SIG-M5 treated with dmso at 0.1 percent for 504 hours (cell line): Measurements from ENCODE around the gene ITGB7.
"Not testable (repeated sequence)": the region's sequence is repeated elsewhere in the genome, so short reads cannot be mapped to it uniquely, and the experiment has no call there.

Experiments used
- DNase-seq: peaks from one replicate; lab custom pipeline; 2025; ENCODE audit not compliant: unreplicated experiment; lab: John Stamatoyannopoulos, UW

Gene ITGB7

DNA sequence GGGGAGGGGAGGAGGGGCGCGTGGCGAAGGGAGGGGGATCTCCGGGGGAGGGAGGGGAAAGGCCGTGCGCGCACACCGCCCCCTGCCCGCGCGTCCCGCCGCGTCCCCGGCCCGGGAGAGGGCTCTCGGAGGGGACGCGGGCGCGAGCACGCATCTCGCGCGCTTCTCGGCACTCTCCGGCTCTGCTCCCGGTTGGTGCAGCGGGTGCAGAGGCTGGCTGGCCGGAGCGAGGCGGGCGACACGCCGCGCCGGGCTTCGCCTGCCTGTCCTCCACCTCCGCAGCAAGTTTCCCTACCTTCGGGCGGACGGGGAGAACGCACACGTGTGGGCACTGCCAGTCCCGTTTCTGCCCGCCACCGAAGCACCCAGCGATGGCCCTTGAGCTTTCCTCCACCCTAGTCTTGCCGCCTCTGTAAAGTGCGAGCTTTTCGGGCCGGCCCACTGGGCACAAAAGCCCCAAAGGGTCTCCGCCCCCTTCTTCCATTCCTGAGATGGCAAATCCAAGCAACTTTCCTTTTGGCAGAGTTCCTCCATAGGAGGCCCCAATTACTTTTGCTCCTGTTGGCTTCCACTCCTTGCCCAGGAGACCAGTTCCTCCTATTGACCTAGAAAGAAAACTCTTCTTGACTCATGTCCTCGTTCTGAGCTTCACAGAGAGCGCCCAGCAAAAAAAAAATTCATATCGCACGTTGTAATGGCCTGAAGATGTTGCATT lies 26.0 kb downstream of the ITGB7 start:
- DNase-seq, result peak; percentile 64

DNA sequence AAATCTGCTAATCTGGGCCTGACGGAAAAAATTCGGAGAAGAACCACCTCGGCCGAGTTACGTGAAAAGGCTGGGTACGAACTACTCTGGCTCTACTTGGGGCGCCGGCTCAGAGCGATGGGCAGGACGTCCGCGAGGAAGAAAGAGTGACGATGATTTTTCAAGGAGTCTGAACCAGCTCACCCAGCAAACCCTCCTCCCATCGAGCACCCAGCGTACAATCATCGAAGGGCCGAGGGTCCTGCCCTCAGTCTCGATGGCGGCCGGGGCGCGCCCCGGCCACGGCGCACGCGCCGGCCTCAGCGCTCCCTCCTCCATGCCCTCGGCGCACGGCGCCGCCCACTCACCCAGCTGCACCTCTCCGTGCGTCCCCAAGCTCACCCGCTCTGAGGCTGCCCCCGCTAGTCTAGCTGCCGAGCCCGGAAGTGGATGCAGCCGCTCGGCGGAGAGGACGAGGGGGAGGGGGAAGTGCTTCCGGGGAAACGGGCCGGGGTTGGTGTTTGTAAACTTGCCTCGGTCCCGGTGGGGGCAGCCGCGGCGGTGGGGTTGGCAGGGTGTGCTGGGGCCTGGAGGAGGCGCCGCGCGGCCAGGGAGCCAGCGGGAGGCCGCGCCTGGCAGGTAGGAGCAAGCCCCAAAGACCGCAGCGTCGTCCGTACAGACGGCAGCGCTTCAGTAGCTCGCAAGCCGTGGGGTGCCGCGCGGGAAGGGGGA lies 26.7 kb downstream of the ITGB7 start, which contains the start of the genes CSAD and ZNF740:
TSS of gene CSAD (minus strand) at position 706 of the 711 bp plus-strand sequence. CDS start 7,455 bp downstream, outside the sequence.
TSS of gene ZNF740 (plus strand) at position 503 of the 711 bp plus-strand sequence. CDS start 1,262 bp downstream, outside the sequence.
- DNase-seq, result peak; percentile 99

DNA sequence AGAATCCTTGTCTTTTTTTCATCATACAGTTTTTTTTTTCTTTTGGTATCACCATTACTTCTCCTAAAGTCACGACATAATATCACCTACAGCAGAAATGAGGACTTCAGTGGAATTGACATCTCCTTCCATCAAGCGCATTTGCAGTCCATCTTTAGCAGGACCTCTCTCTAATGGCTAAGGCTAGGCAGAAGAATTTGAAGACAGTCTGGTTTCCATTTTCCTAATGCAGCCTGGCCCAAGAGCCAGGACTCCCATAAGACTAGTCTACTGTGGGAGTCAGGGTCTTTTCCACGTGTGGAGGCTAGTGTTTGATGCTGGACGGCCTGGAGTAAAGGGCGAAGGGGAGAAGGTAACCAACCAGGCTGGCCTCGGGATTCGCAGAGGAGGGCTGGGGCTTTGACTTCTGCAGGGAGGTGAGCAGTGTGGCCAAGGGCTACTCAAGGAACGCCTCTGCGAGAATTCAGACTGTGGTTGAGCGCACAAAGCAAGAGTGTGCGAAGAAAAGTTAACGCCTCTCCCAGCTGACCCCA lies 27.3 kb downstream of the ITGB7 start:
- DNase-seq, result no peak

DNA sequence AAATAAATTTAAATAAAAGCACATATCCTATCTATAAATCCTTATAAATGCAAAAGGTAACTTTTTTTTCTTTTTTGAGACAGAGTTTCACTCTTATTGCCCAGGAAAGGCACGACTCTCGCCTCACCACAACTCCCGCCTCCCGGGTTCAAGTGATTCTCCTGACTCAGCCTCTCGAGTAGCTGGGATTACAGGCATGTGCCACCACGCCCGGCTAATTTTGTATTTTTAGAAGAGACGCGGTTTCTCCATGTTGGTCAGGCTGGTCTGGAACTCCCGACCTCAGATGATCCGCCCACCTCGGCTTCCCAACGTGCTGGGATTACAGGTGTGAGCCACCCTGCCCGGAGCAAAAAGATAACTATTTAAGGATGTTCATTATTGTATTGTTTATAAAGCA lies 28.2 kb downstream of the ITGB7 start:
- DNase-seq, result not testable (repeated sequence)

DNA sequence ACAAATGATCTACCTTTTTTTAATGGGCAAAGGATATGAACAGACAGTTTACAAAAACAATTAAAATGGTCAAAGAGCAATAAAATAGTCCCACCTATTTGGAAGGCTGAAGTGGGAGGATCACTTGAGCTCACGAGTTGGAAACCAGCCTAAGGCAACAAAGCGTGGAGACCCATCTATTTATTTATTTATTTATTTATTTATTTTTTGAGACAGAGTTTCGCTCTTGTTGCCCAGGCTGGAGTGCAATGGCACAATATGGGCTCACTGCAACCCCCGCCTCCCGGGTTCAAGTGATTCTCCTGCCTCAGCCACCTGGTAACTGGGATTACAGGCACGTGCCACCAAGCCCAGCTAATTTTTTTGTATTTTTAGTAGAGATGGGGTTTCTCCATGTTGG lies 29.6 kb downstream of the ITGB7 start:
- not testable (repeated sequence) for DNase-seq

DNA sequence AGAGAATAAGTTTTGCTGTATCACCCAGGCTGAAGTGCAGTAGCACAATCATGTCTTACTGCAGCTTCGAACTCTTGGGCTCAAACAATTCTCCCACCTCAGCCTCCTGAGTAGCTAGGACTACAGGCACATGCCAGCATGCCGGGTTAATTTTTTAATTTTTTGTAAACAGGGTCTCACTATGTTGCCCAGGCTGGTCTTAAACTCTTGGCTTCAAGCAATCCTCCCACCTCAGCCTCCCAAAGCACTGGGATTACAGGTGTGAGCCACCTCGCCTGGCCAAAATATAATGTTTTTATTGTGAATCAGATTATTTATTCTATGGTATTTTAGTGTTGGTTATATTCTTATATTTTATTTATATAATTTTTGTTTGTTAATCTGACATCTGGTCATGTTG lies 30.3 kb downstream of the ITGB7 start:
- DNase-seq, result no peak

DNA sequence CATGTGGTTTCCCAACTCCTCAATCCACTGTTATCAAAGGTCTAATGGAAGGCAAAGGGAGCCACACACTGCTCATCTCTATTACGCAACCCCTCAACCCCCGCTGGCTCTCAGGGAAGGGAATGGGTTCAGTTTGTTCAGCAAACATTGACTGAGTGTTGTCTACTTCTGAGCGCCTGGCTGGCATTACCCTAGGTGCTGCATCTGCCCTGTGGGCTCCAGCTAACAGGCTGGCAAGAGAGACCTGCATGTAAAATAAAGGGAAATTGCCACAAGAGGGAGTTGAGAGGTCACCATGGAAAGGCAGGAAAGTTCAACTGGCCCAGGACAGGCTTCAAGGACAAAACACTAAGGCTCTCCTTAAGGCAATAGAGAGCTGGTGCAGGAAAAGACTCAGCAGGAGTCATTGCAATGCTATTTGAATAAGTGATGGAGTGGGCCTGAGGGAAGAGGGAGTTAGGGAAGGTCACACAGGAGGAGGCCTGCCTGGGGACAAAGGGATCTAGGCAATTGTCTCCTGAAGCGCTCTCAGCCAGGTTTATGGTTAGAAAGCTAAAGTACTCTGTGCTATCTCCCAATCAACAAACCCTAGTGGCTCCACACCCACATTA lies 32.1 kb downstream of the ITGB7 start:
- peak; percentile 71 for DNase-seq

DNA sequence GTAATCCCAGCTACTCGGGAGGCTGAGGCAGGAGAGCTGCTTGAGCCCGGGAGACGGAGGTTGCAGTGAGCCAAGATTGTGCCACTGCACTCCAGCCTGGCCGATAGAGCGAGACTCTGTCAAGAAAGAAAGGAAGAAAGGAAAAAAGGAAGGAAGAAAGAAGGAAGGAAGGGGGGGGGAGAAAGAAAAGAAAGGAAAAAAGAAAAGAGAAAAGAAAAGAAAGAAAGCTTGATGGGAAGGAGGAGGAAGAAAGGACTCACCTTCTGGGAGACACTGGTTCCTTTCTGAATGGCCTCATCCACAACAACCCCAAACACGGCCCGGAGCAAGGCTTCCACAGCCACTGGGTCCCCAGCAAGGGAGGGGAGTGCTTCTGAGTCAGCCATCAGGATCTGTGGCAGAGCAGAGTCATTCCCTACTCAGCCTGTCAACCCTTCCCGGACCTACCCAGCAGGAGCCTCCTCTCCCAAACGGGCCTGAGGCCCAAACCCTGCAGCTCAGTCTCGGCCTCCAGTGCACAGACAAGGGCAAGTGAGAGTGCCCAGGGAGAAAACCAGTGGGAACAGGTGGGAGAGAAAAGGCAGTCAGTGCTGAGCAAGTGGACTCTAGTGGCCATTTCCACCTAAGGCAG lies 33.9 kb downstream of the ITGB7 start:
- DNase-seq, result no peak

DNA sequence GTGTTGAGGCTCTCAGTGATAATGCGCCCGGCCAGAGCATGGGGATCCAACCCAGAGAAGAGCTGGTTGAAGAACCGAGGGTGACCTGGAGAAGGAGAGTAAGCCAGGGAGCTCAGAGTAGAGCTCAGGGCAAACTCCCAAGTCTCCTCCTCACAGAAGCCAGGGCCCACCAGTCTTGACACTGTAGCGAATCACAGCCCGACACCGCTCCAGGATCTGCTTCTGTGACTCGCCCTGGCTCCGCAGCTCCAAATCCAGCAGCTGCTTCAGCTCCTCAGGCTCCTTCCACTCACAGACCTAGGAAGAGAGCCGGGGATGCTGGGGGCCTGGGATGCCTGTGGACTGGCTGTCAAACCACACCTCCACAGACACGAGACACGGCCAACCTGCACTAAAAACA lies 34.7 kb downstream of the ITGB7 start:
- DNase-seq, result no peak

DNA sequence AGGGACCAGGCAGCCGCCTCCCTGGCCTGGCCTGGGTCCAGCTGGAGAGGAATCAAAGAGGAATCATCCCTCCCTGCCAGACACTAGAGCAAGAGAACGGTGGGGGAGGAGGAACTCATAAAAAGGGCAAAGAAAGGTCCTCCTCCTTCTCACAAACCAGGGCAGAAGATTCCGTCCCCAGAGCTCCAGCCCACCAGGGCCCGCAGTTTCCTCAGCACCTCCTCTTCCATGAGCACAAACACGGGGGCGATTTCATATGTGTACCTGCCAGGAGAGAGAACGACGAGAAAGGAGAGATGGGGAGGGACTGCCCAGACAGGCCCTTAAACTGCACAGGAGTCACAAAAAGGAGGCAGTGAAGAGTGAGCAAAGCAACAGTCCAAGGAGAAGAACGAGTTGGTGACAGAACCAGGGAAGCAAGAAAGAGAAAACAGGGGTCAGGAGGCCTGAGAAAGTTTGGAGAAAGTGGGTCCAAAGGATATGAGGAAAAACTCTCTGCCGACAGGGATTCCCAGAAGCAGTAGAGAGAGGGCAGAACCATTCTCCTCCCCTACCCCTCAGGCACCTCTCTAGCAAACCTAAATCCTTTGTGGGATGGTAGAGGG lies 35.2 kb downstream of the ITGB7 start:
- no peak for DNase-seq

DNA sequence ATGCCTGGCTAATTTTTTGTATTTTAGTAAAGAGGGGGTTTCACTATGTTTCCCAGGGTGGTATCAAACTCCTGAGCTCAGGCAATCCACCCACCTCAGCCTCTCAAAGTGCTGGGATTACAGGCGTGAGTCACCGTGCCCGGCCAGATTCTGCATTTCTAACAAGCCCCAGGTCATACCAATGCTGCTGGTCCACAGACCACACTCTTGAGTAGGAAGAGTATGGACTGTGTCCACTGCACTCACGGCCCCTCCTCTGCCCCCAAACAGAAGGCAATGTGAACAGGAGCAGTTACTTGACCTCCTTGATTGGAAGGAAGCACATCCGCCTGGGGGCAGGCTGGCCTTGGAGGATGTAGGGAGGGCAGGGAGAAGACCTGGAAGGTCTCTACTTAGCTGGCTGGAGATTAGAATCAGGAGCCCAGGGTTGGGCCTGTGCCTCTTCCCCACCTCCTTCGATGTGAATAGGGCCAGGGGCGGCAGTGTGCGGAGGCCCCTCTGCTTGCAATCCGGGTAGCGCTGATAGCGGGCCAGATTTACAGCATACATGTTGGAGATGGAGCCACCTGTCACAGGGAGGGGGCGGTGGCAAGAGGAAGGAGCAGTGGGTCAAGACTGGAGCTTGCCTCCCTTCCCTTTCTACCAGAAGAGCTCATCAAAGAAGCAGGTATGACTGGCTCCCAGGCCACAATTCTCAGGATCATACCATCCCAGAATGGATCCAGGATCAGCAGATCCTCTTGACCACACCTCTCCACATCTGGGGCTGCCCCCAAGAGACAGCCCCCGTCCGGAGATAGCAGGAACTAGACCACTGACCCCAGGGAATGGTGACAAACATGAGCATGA lies 36.0 kb downstream of the ITGB7 start:
- DNase-seq, result no peak

DNA sequence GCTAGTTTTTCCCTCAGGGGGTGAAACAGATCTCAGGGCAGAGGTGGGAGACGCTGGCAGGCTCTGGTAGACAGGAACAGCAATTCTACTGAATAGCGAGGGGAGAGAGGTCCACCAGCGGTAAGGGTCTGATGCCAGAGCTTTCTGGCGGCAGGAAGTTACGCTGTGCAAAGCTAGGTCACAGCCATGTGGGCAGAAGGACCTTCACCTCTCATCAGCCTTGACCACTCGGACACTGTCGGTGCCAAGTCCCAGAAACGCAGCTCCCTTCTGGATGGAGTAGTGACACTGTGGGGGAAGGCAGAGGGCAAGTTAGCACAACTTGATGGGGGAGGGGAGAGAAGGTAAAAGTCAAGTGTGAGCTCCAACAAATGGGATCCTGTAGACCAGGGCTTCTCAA lies 36.8 kb downstream of the ITGB7 start:
- no peak for DNase-seq

DNA sequence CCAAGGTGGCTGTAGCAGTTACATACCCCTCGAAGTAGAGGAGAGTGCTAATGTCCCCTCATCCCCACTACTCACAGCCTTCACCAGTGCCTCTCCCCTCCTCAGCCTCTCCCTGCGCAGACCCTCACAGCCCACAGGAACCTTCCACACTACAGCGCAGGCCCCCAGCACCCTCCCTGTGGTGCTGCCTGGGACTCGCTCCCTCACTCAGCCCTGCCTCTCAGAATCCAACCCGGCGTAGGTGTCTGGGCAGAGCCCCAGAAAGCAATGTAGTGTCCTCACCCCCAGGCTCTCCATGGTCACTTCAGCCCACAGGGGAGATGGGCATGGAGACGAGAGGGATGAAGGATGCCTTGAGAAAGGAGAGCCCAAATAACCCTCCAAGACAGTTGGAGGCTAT lies 37.4 kb downstream of the ITGB7 start:
- no peak for DNase-seq

DNA sequence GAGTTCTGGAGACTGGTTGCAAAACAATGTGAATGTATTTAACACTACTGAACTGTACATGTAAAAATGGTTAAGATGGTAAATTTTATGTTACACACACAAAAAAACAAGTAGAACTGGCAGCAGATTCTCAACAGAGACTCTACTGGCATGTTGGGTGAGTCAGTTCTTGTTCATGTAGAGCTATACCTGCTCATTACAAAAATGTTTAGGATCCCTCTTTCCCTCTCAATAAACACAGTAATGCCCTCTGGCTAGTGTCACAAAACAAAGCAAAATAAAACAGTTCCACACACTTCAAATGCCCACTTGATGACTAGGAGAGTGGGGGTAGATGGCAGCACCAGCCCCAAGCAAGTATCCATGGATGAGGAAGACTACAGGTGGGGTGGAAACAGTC lies 40.2 kb downstream of the ITGB7 start:
- no peak for DNase-seq

DNA sequence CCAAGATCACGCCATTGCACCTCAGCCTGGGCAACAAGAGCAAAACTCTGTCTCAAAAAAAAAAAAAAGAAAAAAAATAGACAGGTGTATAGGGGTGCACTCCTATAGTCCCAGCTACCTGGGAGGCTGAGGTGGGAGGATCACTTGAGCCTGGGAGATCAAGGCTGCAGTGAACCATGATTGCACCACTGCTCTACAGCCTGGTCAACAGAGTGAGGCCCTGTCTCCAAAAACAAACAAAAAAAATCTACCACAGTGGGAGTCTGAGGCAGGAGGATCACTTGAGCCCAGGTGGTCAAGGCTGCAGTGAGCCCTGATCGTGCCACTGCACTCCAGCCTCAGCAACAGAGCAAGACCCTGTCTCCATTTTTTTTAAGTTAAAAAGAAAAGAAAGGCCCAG lies 44.0 kb downstream of the ITGB7 start:
- not testable (repeated sequence) for DNase-seq

DNA sequence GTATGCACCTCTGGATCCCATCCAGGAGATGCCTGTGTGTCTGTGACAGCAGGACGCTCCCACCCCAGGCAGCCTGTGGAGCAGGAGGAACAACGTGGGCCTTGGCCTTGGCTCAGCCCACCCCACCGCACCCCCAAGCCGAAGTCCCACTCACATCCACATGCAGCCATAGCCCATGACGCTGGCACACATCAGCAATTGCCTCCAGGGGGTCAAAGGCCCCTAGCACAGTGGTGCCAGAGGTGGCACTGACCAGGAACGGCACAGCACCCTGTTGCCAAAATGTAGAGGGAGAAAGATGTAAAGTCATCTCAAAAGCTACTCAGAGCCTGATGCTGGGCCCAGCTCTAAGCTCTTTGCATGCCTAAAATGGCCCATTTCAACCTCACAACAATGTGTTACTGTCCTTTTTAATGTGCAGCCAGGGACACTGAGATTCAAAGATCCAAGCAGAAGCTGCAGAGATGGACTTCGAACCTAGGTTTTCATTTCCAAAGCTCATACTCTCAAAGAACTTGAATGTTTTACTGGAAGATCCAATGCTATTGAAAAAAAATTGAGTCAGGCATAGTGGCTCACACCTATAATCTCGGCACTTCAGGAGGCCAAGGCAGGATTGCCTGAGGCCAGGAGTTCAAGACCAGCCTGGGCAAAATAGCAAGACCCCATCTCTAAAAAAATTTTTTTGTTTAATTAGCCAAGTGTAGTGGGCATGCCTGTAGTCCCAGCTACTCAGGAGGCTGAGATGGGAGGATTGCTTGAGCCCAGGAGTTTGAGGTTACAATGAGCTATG lies 45.7 kb downstream of the ITGB7 start:
- DNase-seq, result no peak

DNA sequence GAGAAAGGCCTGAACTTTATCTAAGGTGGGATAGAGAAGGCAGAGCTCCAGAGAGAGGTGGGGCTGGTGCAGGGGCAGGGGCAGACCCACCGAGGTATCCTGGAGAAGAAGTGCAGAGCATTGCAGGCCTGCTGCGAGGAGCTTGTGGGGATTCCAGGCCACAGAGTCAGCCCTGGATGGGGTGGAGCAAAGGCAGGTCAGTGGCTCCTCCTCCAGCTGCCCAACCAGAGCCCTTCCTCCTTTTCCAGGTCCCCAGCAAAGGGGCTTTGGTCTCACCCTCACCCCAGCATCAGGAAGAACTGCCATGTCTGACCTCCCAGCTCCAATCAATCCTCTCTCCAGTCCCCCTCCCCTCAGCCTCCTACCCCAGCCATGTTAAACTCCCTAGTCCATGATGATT lies 46.4 kb downstream of the ITGB7 start:
- DNase-seq, result no peak

DNA sequence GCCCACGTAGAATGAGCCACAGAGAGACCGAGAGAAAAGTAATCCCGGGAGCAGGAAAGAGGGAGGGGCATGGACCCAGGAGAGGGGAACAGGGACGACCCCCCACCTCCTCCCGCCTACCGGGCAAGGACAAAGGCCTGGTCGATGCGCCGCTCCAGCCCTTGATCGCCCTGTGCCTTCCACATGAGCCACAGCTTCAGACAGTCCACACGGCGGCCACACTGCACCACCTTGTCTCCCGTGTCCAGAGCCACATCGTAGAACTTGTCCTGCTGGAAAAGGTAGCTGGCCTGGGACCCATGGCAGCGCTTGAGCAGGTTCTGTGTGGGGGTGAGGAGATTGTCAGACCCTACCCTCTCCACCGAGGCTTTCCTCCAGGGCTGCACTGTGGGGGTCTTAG lies 47.1 kb downstream of the ITGB7 start:
- no peak for DNase-seq

DNA sequence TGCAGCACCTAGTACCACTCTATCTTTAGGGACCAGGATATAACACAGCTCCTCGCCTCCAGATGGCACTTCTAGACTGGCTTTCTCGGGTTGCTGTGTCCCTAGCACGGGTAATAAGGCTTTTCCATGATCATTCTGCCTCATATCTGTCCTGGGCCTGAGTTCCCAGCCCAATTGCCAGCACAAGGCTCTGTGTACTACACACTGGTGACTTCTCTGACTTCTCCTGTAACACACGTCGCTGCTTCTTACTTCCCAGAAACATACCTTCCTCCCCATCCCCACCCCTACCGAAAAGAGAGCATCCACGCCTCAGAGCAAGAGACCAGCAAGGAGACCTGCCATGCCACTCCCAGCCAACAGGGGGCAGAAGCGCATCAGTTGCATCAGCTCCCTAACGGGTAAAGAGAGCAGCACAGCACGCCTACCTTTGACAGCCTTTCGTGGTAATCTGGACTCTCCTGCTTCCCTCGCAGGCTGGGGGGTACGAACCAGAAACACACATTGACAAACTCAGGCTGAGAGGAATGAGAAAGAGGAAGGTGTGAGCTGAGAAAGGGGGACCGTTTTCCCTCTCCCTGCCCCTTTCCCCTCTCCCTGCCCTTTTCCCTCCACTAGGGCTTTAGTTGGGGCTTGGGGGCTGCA lies 47.7 kb downstream of the ITGB7 start:
- DNase-seq, result peak; percentile 87
